IPS-NIHi7 (cell line): ENCODE measurements around the gene PDCD1.
A peak's percentile ranks its signal among the peaks of the same experiment; 100 is the strongest.
"Not testable (repeated sequence)": the region's sequence is repeated elsewhere in the genome, so short reads cannot be mapped to it uniquely, and the experiment has no call there.

Experiments used
- DNase-seq: peaks from one replicate; pipeline ENCODE4 v3.0.0; 2012; ENCODE audit warnings: mixed read lengths; ENCODE audit errors: extremely low spot score

PDCD1 gene

GRCh38 chr2:241877989-241878970 is 19.6 kb upstream of the PDCD1 start:
- peak; percentile 86 for DNase-seq

- no peak for DNase-seq
Measured at GRCh38 chr2:241877197-241877685, 18.5 kb upstream of the PDCD1 start.

GRCh38 chr2:241876528-241877196 is 18.0 kb upstream of the PDCD1 start:
- no peak for DNase-seq

- DNase-seq = not testable (repeated sequence)
Measured at GRCh38 chr2:241875754-241876527, 17.2 kb upstream of the PDCD1 start.

- DNase-seq = no peak
Measured at GRCh38 chr2:241874277-241874925, 15.7 kb upstream of the PDCD1 start.

- no peak for DNase-seq
Measured at GRCh38 chr2:241873803-241874110, 15.1 kb upstream of the PDCD1 start.

GRCh38 chr2:241873081-241873802 is 14.5 kb upstream of the PDCD1 start:
- DNase-seq = no peak

GRCh38 chr2:241872313-241872642 is 13.6 kb upstream of the PDCD1 start:
- no peak for DNase-seq

- DNase-seq = no peak
Measured at GRCh38 chr2:241871538-241872312, 13.0 kb upstream of the PDCD1 start.

GRCh38 chr2:241870611-241871537 is 12.2 kb upstream of the PDCD1 start:
- no peak for DNase-seq

GRCh38 chr2:241870081-241870541 is 11.4 kb upstream of the PDCD1 start:
- no peak for DNase-seq

- DNase-seq = no peak
Measured at GRCh38 chr2:241869087-241869961, 10.6 kb upstream of the PDCD1 start, which contains the start of gene RTP5. Gene RTP5, plus strand, starts transcription at chr2:241869729. Its CDS starts 28 bp downstream, at chr2:241869757.

GRCh38 chr2:241868661-241869081 is 10.0 kb upstream of the PDCD1 start:
- no peak for DNase-seq

GRCh38 chr2:241867776-241868420 is 9.2 kb upstream of the PDCD1 start:
- DNase-seq = no peak

- DNase-seq = no peak
Measured at GRCh38 chr2:241866790-241867645, 8.3 kb upstream of the PDCD1 start.
